Smooth muscle cell (in vitro differentiated cells): ENCODE measurements around the gene DENND1A. TPM values are rescaled to one million over a fixed set of nuclear protein-coding genes. Genes with fewer than 3 reads are reported as not detected.

Source experiments
- DNase-seq: peaks from one replicate; lab custom pipeline; 2025; ENCODE audit not compliant: unreplicated experiment; lab: John Stamatoyannopoulos, UW
- H2AFZ ChIP-seq: fragments of 200-600 bp; sonication (generic); 2 replicates; pipeline ENCODE4 v1.6.0; 2016; ENCODE audit warnings: antibody characterized with exemption, low read depth, mild to moderate bottlenecking
- H3F3A ChIP-seq: fragments of 200-600 bp; sonication (generic); 2 replicates; pipeline ENCODE4 v1.6.0; 2017; ENCODE audit warnings: antibody characterized with exemption, low read depth
- H3K27ac ChIP-seq: fragments of 200-600 bp; sonication (generic); 2 replicates; pipeline ENCODE4 v1.5.1; 2016; ENCODE audit warnings: low read depth, mild to moderate bottlenecking
- H3K27me3 ChIP-seq: fragments of 200-600 bp; sonication (generic); 2 replicates; pipeline ENCODE4 v1.6.1; 2016; ENCODE audit warnings: low read depth, mild to moderate bottlenecking
- H3K36me3 ChIP-seq: fragments of 200-600 bp; sonication (generic); 2 replicates; pipeline ENCODE4 v1.5.1; 2016; ENCODE audit warnings: low read depth
- H3K4me1 ChIP-seq: fragments of 200-600 bp; sonication (generic); 2 replicates; pipeline ENCODE4 v1.5.1; 2016; ENCODE audit warnings: low read depth
- H3K4me2 ChIP-seq: fragments of 200-600 bp; sonication (generic); 2 replicates; pipeline ENCODE4 v1.6.0; 2016; ENCODE audit warnings: mild to moderate bottlenecking
- H3K4me3 ChIP-seq: fragments of 200-600 bp; sonication (generic); 2 replicates; pipeline ENCODE4 v1.5.1; 2016; ENCODE audit warnings: mild to moderate bottlenecking
- H3K79me2 ChIP-seq: fragments of 200-600 bp; sonication (generic); 2 replicates; pipeline ENCODE4 v1.6.0; 2016; ENCODE audit warnings: low read depth, mild to moderate bottlenecking
- H3K9ac ChIP-seq: fragments of 200-600 bp; sonication (generic); 2 replicates; pipeline ENCODE4 v1.6.0; 2016; ENCODE audit warnings: low read depth
- H3K9me3 ChIP-seq: fragments of 200-600 bp; sonication (generic); replicated peaks from 2 replicates; pipeline ENCODE4 v1.5.1; 2016; ENCODE audit warnings: low read depth
- H4K20me1 ChIP-seq: fragments of 200-600 bp; sonication (generic); 2 replicates; pipeline ENCODE4 v1.6.0; 2016; ENCODE audit warnings: low read depth
- WGBS: methylation state at CpG from one replicate; pipeline ENCODE4 v1.1.7; 2016; ENCODE audit warnings: low lambda C conversion rate; 5-methylcytosine and 5-hydroxymethylcytosine counted together
- polyA plus RNA-seq: library from polyadenylated mRNA; unstranded; fragments of >200 nt; fragmentation: Nextera tagmentation; extraction: Ambion mirVana; gene quantifications from 2 replicates; pipeline ENCODE4 v1.2.1, GENCODE V29; 2016
- total RNA-seq: library from RNA; depleted of rRNA; stranded (reverse); fragments of >200 nt; gene quantifications from 2 replicates; pipeline ENCODE4 v1.2.3, GENCODE V29; 2014
- TF ChIP-seq, protein P1 (sequence below): fragments of 200-600 bp; sonication (generic); IDR thresholded peaks from 2 replicates; pipeline ENCODE4 v1.5.1; 2017; ENCODE audit warnings: borderline replicate concordance, mild to moderate bottlenecking, antibody characterized with exemption; ENCODE audit not compliant: insufficient read depth, poor library complexity, severe bottlenecking

The DENND1A gene
- total and polyA plus RNA-seq, 2 experiments from 2014 or later: 8.1 to 20.2 TPM

DNA sequence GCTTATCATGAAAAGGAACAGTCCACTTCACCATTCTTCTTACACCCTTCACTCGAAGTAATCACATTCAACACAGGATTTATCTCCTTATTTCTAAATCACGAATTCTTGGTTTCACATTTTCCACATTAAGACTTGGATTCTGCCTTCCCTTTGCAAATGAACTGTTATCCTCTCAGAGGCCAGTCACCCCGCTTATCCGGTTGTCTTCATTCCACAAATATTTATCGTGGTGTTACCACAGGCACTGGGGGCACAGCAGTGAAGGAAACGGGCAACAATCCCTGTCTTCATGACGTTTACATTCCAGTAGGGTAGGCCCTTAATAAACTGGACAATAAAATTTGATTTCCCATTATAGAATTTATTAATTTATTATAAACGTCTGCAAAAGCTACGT is 284.2 kb downstream of the DENND1A start:
- H3K27ac ChIP-seq: no peak overlapping the region
- no peak overlapping the region for H3K9ac ChIP-seq
- H3F3A ChIP-seq: no peaks in the 10 kb centered on the region
- no peaks in the 10 kb centered on the region for H3K4me1 ChIP-seq
- H3K36me3 ChIP-seq: no peaks in the 10 kb centered on the region
- 76% methylated on average over 9 of the region's 9 CpGs for WGBS
- no peaks in the 10 kb centered on the region for H4K20me1 ChIP-seq
- no peak overlapping the region for H2AFZ ChIP-seq
- no peaks in the 10 kb centered on the region for H3K79me2 ChIP-seq
- TF ChIP-seq, protein P1, sequence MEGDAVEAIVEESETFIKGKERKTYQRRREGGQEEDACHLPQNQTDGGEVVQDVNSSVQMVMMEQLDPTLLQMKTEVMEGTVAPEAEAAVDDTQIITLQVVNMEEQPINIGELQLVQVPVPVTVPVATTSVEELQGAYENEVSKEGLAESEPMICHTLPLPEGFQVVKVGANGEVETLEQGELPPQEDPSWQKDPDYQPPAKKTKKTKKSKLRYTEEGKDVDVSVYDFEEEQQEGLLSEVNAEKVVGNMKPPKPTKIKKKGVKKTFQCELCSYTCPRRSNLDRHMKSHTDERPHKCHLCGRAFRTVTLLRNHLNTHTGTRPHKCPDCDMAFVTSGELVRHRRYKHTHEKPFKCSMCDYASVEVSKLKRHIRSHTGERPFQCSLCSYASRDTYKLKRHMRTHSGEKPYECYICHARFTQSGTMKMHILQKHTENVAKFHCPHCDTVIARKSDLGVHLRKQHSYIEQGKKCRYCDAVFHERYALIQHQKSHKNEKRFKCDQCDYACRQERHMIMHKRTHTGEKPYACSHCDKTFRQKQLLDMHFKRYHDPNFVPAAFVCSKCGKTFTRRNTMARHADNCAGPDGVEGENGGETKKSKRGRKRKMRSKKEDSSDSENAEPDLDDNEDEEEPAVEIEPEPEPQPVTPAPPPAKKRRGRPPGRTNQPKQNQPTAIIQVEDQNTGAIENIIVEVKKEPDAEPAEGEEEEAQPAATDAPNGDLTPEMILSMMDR: no peak
- H3K27me3 ChIP-seq: no peaks in the 10 kb centered on the region
- no peak for DNase-seq
- no peak overlapping the region for H3K4me3 ChIP-seq
- H3K9me3 ChIP-seq: no peaks in the 10 kb centered on the region
- H3K4me2 ChIP-seq: no peak overlapping the region

- TF ChIP-seq, protein P1: no peak
- H4K20me1 ChIP-seq: no peaks in the 10 kb centered on the region
- no peaks in the 10 kb centered on the region for H3K4me1 ChIP-seq
These were observed 284.8 kb downstream of the DENND1A start for GRCh38 chr9:123645126-123645525.

DNA sequence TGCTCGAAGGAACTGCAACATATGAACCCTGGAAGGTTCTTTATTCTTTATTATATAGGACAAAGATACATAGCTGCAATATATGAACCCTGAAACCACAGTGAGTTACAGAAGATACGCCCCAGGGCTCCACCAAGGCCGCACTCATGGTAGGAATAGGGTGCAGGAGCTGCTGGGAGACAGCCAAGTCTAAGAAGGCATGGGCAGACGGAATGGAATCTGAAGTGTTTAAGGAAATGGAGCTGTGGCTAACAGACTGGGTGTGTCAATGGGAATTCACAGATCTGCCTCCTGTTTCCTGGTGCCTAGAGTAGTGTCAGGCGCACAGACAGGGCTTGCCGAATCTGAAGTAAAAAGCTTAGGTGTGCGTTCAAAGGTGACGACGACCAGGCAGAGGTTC is 286.4 kb downstream of the DENND1A start:
- no peak overlapping the region for H3K27ac ChIP-seq
- H3K4me2 ChIP-seq: no peak overlapping the region
- no peaks in the 10 kb centered on the region for H3K27me3 ChIP-seq
- no peak for DNase-seq
- no peak overlapping the region for H3K4me3 ChIP-seq
- H4K20me1 ChIP-seq: no peaks in the 10 kb centered on the region
- no peak overlapping the region for H3K9ac ChIP-seq
- no peaks in the 10 kb centered on the region for H3K4me1 ChIP-seq
- 96% methylated on average over 9 of the region's 9 CpGs for WGBS
- no peaks in the 10 kb centered on the region for H3K79me2 ChIP-seq
- H2AFZ ChIP-seq: no peak overlapping the region
- no peaks in the 10 kb centered on the region for H3F3A ChIP-seq
- TF ChIP-seq, protein P1: no peak
- H3K36me3 ChIP-seq: no peaks in the 10 kb centered on the region
- no peaks in the 10 kb centered on the region for H3K9me3 ChIP-seq

More at GRCh38 chr9:123645126-123645525, 284.8 kb downstream of the DENND1A start:
- no peaks in the 10 kb centered on the region for H3K79me2 ChIP-seq
- no peak overlapping the region for H3K9ac ChIP-seq
- no peaks in the 10 kb centered on the region for H3K9me3 ChIP-seq
- no peaks in the 10 kb centered on the region for H3F3A ChIP-seq
- no peaks in the 10 kb centered on the region for H3K27me3 ChIP-seq
- no peaks in the 10 kb centered on the region for H3K36me3 ChIP-seq
- no peak overlapping the region for H3K27ac ChIP-seq
- no peak for DNase-seq
- H3K4me2 ChIP-seq: no peak overlapping the region
- H3K4me3 ChIP-seq: no peak overlapping the region
- H2AFZ ChIP-seq: no peak overlapping the region
- WGBS: 76% methylated on average over 4 of the region's 4 CpGs
